Dermis microvascular lymphatic vessel endothelial cell (primary cell): ENCODE measurements around the gene MUC5B. TPM values are rescaled to one million over a fixed set of nuclear protein-coding genes. Genes with fewer than 3 reads are reported as not detected.

ENCODE experiments used
- DNase-seq, 2 donors: peaks; one replicate each; pipeline versions ENCODE4 v3.0.0 to v3.0.0-alpha.2; 2010; ENCODE audit warnings: low read depth in 2 of 2
- total RNA-seq: library from RNA; depleted of rRNA; stranded (reverse); fragments of >200 nt; gene quantifications from 2 replicates; pipeline ENCODE4 v1.2.1, GENCODE V29; 2014

Gene MUC5B
- total RNA-seq, 1 donor from 2014 or later, result not detected

GRCh38 chr11:1281974-1282365, 59.1 kb downstream of the MUC5B start:
- DNase-seq, result peak in 1 of 2 donors; percentile 20

- DNase-seq, result no peak
Observed at GRCh38 chr11:1283091-1283511, 60.2 kb downstream of the MUC5B start.

GRCh38 chr11:1283906-1284305, 61.0 kb downstream of the MUC5B start:
- DNase-seq, result no peak

GRCh38 chr11:1285316-1285744, 62.5 kb downstream of the MUC5B start:
- no peak for DNase-seq

- DNase-seq, result no peak
Observed at GRCh38 chr11:1285876-1286275, 63.0 kb downstream of the MUC5B start.

- DNase-seq, result no peak
Observed at GRCh38 chr11:1287928-1288327, 65.1 kb downstream of the MUC5B start.

GRCh38 chr11:1288426-1289151, 65.7 kb downstream of the MUC5B start:
- no peak for DNase-seq

GRCh38 chr11:1289211-1289935, 66.5 kb downstream of the MUC5B start:
- no peak for DNase-seq

GRCh38 chr11:1290052-1291040, 67.5 kb downstream of the MUC5B start:
- no peak for DNase-seq

GRCh38 chr11:1291295-1292017, 68.6 kb downstream of the MUC5B start:
- DNase-seq, result no peak

GRCh38 chr11:1292018-1292643, 69.3 kb downstream of the MUC5B start:
- DNase-seq, result no peak

- DNase-seq, result no peak
Observed at GRCh38 chr11:1292644-1293618, 70.1 kb downstream of the MUC5B start.

- DNase-seq, result no peak
Observed at GRCh38 chr11:1293619-1294015, 70.8 kb downstream of the MUC5B start.

GRCh38 chr11:1295086-1295485, 72.2 kb downstream of the MUC5B start:
- no peak for DNase-seq

- no peak for DNase-seq
Observed at GRCh38 chr11:1295591-1295990, 72.7 kb downstream of the MUC5B start.

- DNase-seq, result no peak
Observed at GRCh38 chr11:1296287-1296686, 73.4 kb downstream of the MUC5B start.

- no peak for DNase-seq
Observed at GRCh38 chr11:1297011-1297575, 74.2 kb downstream of the MUC5B start.

- peak in 1 of 2 donors; percentile 38 for DNase-seq
Observed at GRCh38 chr11:1297576-1298473, 75.0 kb downstream of the MUC5B start.
